Measurements from ENCODE around the gene CTF1. TPM values are rescaled to one million over a fixed set of nuclear protein-coding genes. Genes with fewer than 3 reads are reported as not detected.

CTF1 gene
- total RNA-seq, 1 experiment from 2014 or later = 1.4 TPM

DNA sequence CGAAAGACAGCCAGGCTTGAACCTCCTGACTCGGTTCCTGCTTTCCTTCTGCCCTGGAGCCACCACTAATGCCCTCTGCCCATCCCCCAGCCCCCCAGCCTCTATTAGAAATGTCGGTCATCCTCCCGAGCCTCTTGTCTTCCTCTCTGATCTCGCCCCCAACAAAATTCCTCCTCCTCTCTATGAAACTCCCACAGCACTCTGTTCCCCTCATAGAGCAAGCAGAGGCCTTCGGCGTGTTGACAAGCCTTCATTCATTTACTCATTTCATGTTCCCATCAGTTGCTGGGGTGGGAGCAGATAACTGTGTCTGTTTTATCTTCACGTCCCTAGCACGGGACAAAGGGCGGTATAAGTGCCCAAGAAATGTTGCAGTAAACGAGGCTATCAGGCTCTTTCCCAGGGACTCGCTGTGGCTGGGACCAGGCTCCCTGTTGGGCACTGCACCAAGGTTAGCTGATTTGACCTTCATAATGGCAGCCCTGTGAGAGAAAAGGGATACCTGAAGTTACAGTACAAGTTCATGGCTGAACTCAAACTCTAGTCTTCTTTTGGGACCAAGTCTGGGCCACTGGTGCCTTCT, 34.7 kb downstream of the CTF1 start:
- CTCF ChIA-PET = no interaction called here
- BruUV-seq (replicated peaks) = no TSS peak
- no peak overlapping the region for H3K4me2 ChIP-seq (ENCODE audit: low read length)
- ATAC-seq (no peak), DNase-seq (ENCODE audit: low read depth, low spot score) (no peak)
- POLR2A ChIA-PET = no interaction called here
- H3K9me2 ChIP-seq (ENCODE audit: insufficient read depth) = no peaks in the 10 kb centered on the region
- H3K4me1 ChIP-seq (ENCODE audit: control insufficient read depth in 1 of 2, insufficient read depth in 2 of 2, low read length in 2 of 2) = peaks cover 2 to 8% of the 10 kb centered on the region in 2 experiments; a peak in 1 of 4 replicates
- peaks cover 9 to 31% of the 10 kb centered on the region in 2 experiments for H3K36me3 ChIP-seq (ENCODE audit: control insufficient read depth in 1 of 2, insufficient read depth in 2 of 2, low read length in 2 of 2)
- H3K79me2 ChIP-seq (ENCODE audit: insufficient read depth, low read length) = no peaks in the 10 kb centered on the region; the same call in 1 of the 2 replicates
- no peak overlapping the region for H2AFZ ChIP-seq (ENCODE audit: low read depth, low read length, poor library complexity, severe bottlenecking)
- TF ChIP-seq POLR2A (IDR thresholded peaks at IDR 0.05; ENCODE audit: borderline replicate concordance, extremely low read depth, insufficient read depth, insufficient read length) = no peak
- TF ChIP-seq YY1 (IDR thresholded peaks at IDR 0.05; ENCODE audit: extremely low read depth, insufficient replicate concordance, low read depth, low read length) = no peak
- no peak for TF ChIP-seq SIN3A (IDR thresholded peaks at IDR 0.05; ENCODE audit: low read depth)
- TF ChIP-seq SP1 (IDR thresholded peaks at IDR 0.05; ENCODE audit: low read depth) = no peak
- TF ChIP-seq RAD21 (IDR thresholded peaks at IDR 0.05; ENCODE audit: low read depth) = no peak
- no peak for TF ChIP-seq EZH2phosphoT487 (IDR thresholded peaks at IDR 0.05; ENCODE audit: borderline replicate concordance)
- H3K9me3 ChIP-seq (ENCODE audit: control insufficient read depth in 1 of 2, insufficient read depth in 1 of 2, low read depth in 1 of 2, low read length in 2 of 2) = no peaks in the 10 kb centered on the region
- no peak overlapping the region for H3K9ac ChIP-seq (ENCODE audit: low read length)
- no peaks in the 10 kb centered on the region for H4K20me1 ChIP-seq (ENCODE audit: insufficient read depth)
- no peaks in the 10 kb centered on the region for H3K27me3 ChIP-seq (ENCODE audit: insufficient read depth, low read length)
- RAD21 ChIA-PET (ENCODE audit: low non-redundant PET in 1 of 2, low total read pairs in 2 of 2, uncharacterized antibody in 2 of 2, unreplicated experiment in 2 of 2) = no interaction called here
- intact Hi-C loops (cut with micrococcal nuclease) = no loop called here
- no peak overlapping the region for H3K27ac ChIP-seq (ENCODE audit: low read depth, low read length)
- no peak overlapping the region for H3K4me3 ChIP-seq (replicated peaks in 1 of 2; ENCODE audit: low read depth in 1 of 2, low read length in 2 of 2)

DNA sequence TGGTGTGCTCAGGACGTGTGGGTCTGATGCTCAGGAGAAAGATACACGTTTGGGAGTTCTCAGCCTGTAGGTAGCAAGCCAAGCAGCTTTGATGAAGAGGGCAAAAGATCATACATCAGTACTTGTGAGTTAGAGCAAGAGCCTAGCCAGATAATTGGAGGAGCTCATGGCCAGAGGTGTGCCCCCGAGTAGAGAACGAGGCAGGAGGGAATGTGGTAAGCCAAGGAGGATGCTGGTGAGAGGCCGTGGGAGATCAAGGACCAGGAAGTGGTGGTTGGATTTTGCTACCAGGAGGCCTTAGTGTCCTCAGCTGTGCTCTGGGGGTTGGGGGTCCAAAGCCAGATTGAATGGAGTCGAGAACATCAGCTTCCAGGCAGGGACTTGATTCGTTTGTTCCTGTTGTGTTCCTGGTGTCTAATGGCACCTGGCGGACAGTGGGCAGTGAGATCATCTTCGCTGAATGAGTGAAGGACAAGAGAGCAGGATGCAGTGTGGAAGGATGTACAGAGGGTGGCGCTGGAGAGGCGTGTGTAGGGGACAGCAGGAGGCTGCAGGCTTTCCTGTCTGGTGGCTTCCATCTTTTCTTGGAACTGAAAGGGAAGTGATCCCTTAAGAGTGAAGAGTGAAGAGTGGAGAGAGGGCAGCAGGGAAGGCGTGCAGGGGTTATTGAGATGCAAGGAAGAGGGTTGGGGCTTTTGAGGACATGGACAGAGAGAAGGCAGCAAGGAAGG, 38.6 kb downstream of the CTF1 start:
- intact Hi-C loops (cut with micrococcal nuclease) = no loop called here
- Histone ChIP-seq H2AFZ (ENCODE audit: low read depth, low read length, poor library complexity, severe bottlenecking) (no peak overlapping the region), H3K4me3 (replicated peaks in 1 of 2; ENCODE audit: low read depth in 1 of 2, low read length in 2 of 2) (no peak overlapping the region), H3K27ac (ENCODE audit: low read depth, low read length) (no peak overlapping the region), H3K9me2 (ENCODE audit: insufficient read depth) (no peaks in the 10 kb centered on the region), H3K36me3 (ENCODE audit: control insufficient read depth in 1 of 2, insufficient read depth in 2 of 2, low read length in 2 of 2) (peaks cover 9 to 26% of the 10 kb centered on the region in 2 experiments), H4K20me1 (ENCODE audit: insufficient read depth) (no peaks in the 10 kb centered on the region), H3K79me2 (ENCODE audit: insufficient read depth, low read length) (peaks cover 2% of the 10 kb centered on the region; the same call in 1 of the 2 replicates), H3K4me1 (ENCODE audit: control insufficient read depth in 1 of 2, insufficient read depth in 2 of 2, low read length in 2 of 2) (no peaks in the 10 kb centered on the region), H3K27me3 (ENCODE audit: insufficient read depth, low read length) (no peaks in the 10 kb centered on the region), H3K9me3 (ENCODE audit: control insufficient read depth in 1 of 2, insufficient read depth in 1 of 2, low read depth in 1 of 2, low read length in 2 of 2) (no peaks in the 10 kb centered on the region), H3K4me2 (ENCODE audit: low read length) (no peak overlapping the region), H3K9ac (ENCODE audit: low read length) (no peak overlapping the region)
- BruUV-seq (replicated peaks) = no TSS peak
- RAD21 ChIA-PET (ENCODE audit: low non-redundant PET in 1 of 2, low total read pairs in 2 of 2, uncharacterized antibody in 2 of 2, unreplicated experiment in 2 of 2) = interaction anchor here in 1 of 2 experiments (0.7 kb wide), 1 partner anchor 107 kb away, joined by 3 read pairs; no protein-coding TSS in a partner anchor
- ATAC-seq (peak; percentile 85), DNase-seq (ENCODE audit: low read depth, low spot score) (no peak)
- POLR2A ChIA-PET = interaction anchor here (0.7 kb wide), 1 partner anchor 209 kb away, joined by 3 read pairs; no protein-coding TSS in a partner anchor
- CTCF ChIA-PET = no interaction called here
- no peak for TF ChIP-seq SIN3A (IDR thresholded peaks at IDR 0.05; ENCODE audit: low read depth)
- TF ChIP-seq ELF1 (IDR thresholded peaks at IDR 0.05; ENCODE audit: borderline replicate concordance, low read depth) = no peak
- TF ChIP-seq TCF7L2 (IDR thresholded peaks at IDR 0.05; ENCODE audit: borderline replicate concordance, extremely low read depth, insufficient read depth, insufficient read length) = no peak
- TF ChIP-seq RAD21 (IDR thresholded peaks at IDR 0.05; ENCODE audit: low read depth) = no peak
- TF ChIP-seq, protein P1, sequence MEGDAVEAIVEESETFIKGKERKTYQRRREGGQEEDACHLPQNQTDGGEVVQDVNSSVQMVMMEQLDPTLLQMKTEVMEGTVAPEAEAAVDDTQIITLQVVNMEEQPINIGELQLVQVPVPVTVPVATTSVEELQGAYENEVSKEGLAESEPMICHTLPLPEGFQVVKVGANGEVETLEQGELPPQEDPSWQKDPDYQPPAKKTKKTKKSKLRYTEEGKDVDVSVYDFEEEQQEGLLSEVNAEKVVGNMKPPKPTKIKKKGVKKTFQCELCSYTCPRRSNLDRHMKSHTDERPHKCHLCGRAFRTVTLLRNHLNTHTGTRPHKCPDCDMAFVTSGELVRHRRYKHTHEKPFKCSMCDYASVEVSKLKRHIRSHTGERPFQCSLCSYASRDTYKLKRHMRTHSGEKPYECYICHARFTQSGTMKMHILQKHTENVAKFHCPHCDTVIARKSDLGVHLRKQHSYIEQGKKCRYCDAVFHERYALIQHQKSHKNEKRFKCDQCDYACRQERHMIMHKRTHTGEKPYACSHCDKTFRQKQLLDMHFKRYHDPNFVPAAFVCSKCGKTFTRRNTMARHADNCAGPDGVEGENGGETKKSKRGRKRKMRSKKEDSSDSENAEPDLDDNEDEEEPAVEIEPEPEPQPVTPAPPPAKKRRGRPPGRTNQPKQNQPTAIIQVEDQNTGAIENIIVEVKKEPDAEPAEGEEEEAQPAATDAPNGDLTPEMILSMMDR (IDR thresholded peaks at IDR 0.05 in 2 of 3, conservative IDR thresholded peaks at IDR 0.05 in 1 of 3; ENCODE audit: borderline replicate concordance in 1 of 3, insufficient read depth in 1 of 3, low read depth in 2 of 3, low read length in 2 of 3) = peak in 2 of 3 experiments; percentile 70 to 76; a peak in 5 of 6 replicates
- no peak for TF ChIP-seq CEBPB (IDR thresholded peaks at IDR 0.05; ENCODE audit: low read depth)
- no peak for TF ChIP-seq EGR1 (IDR thresholded peaks at IDR 0.05; ENCODE audit: low read depth)
- no peak for TF ChIP-seq EZH2phosphoT487 (IDR thresholded peaks at IDR 0.05; ENCODE audit: borderline replicate concordance)

All from HCT116 (cell line).